ENCODE results near the gene KSR1.
"Not testable (repeated sequence)": the region's sequence is repeated elsewhere in the genome, so short reads cannot be mapped to it uniquely, and the experiment has no call there.

DNA sequence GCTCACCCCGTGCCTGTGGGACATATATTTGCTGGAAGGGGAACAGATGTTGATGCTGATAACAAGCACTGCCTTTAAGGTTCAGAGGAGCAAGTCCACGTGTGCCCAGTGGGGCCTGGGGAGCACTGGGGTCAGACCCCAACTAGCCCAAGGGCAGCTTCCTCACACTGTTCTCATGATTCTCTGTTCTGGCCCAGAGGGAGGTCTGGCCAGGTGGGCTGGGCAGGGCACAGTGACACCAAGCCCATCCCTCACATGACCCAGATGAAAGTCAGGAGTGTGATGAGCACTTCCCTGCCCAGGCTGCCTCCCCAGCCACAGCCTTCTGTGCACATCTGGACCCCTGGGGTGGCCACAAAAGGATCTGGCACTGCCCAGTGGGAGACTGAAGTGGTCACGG is 29.8 kb upstream of the KSR1 start:
- TF ChIP-seq ZFP3 (CRISPR knock-in tag; IDR thresholded peaks at IDR 0.05); CSDC2 (CRISPR knock-in tag; IDR thresholded peaks at IDR 0.05); RARB (CRISPR knock-in tag; IDR thresholded peaks at IDR 0.05); TCF4 (CRISPR knock-in tag; IDR thresholded peaks at IDR 0.05; ENCODE audit: borderline replicate concordance); ZC3H10 (CRISPR knock-in tag; IDR thresholded peaks at IDR 0.05); ISL1 (CRISPR knock-in tag; IDR thresholded peaks at IDR 0.05): not testable (repeated sequence)
- TF ChIP-seq, protein P1, sequence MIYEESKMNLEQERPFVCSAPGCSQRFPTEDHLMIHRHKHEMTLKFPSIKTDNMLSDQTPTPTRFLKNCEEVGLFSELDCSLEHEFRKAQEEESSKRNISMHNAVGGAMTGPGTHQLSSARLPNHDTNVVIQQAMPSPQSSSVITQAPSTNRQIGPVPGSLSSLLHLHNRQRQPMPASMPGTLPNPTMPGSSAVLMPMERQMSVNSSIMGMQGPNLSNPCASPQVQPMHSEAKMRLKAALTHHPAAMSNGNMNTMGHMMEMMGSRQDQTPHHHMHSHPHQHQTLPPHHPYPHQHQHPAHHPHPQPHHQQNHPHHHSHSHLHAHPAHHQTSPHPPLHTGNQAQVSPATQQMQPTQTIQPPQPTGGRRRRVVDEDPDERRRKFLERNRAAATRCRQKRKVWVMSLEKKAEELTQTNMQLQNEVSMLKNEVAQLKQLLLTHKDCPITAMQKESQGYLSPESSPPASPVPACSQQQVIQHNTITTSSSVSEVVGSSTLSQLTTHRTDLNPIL (CRISPR knock-in tag; IDR thresholded peaks at IDR 0.05; ENCODE audit: low read depth), result not testable (repeated sequence)

Data from SK-N-SH treated with all-trans-retinoic acid at 6 μM for 48 hours (cell line).